Left ventricle myocardium superior (tissue), 1 donor: ENCODE measurements around the gene CYLD. TPM values are rescaled to one million over a fixed set of nuclear protein-coding genes. Genes with fewer than 3 reads are reported as not detected.

ENCODE experiments used
- ATAC-seq: fragments of 200-7000 bp; cut with Tn5 transposase; one replicate; pipeline ENCODE4 v1.9.1; 2020; ENCODE audit warnings: mild to moderate bottlenecking, moderate library complexity
- DNase-seq: peaks from one replicate; pipeline ENCODE4 v3.0.0-alpha.2; 2020
- intact Hi-C: fragments of 100-400 bp; cut with micrococcal nuclease; formaldehyde crosslinking; loops from one replicate; pipeline ENCODE4 v1.11.0; 2022
- total RNA-seq: library from RNA; stranded (reverse); fragmentation: NEBNext Ultra II Directional; extraction: Animal tissue kit (Norgen Biotek cat#: 25700); gene quantifications from one replicate; pipeline ENCODE4 v1.2.1, GENCODE V29; 2021
- donor health status: DM: no; HTN: yes; CAD: no; lungs with severe emphysema.

CYLD gene
- total RNA-seq, 1 donor from 2014 or later, result 31.1 TPM

GRCh38 chr16:50808929-50809538, 67.1 kb downstream of the CYLD start:
- DNase-seq, result no peak
- no peak for ATAC-seq
- intact Hi-C loops, result no loop called here

- intact Hi-C loops, result no loop called here
- no peak for ATAC-seq
Measured at GRCh38 chr16:50809561-50809960, 67.7 kb downstream of the CYLD start.

GRCh38 chr16:50810241-50810965, 68.5 kb downstream of the CYLD start:
- intact Hi-C loops, result no loop called here
- ATAC-seq (no peak), DNase-seq (no peak)

More at GRCh38 chr16:50809561-50809960, 67.7 kb downstream of the CYLD start:
- DNase-seq, result no peak

- intact Hi-C loops, result no loop called here
- DNase-seq, result no peak
- no peak for ATAC-seq
Measured at GRCh38 chr16:50812046-50812445, 70.2 kb downstream of the CYLD start.

GRCh38 chr16:50812876-50813466, 71.1 kb downstream of the CYLD start:
- DNase-seq, result no peak
- ATAC-seq, result no peak
- intact Hi-C loops, result no loop called here

GRCh38 chr16:50814052-50814451, 72.2 kb downstream of the CYLD start:
- ATAC-seq, result no peak
- intact Hi-C loops, result no loop called here
- DNase-seq, result no peak

GRCh38 chr16:50814541-50814940, 72.7 kb downstream of the CYLD start:
- ATAC-seq (no peak), DNase-seq (no peak)
- intact Hi-C loops, result no loop called here

- no peak for DNase-seq
- intact Hi-C loops, result no loop called here
- no peak for ATAC-seq
Measured at GRCh38 chr16:50815382-50815781, 73.5 kb downstream of the CYLD start.

GRCh38 chr16:50816901-50817555, 75.1 kb downstream of the CYLD start:
- ATAC-seq, result no peak
- intact Hi-C loops, result no loop called here
- DNase-seq, result no peak

GRCh38 chr16:50818380-50818779, 76.5 kb downstream of the CYLD start:
- intact Hi-C loops, result no loop called here
- ATAC-seq, result no peak

GRCh38 chr16:50819706-50820105, 77.8 kb downstream of the CYLD start:
- ATAC-seq (no peak), DNase-seq (no peak)
- intact Hi-C loops, result no loop called here

More at GRCh38 chr16:50818380-50818779, 76.5 kb downstream of the CYLD start:
- DNase-seq, result no peak

GRCh38 chr16:50820225-50820624, 78.3 kb downstream of the CYLD start:
- intact Hi-C loops, result no loop called here
- DNase-seq, result no peak
- no peak for ATAC-seq

GRCh38 chr16:50821586-50821985, 79.7 kb downstream of the CYLD start:
- intact Hi-C loops, result no loop called here
- DNase-seq (no peak), ATAC-seq (no peak)

- no peak for DNase-seq
Measured at GRCh38 chr16:50822671-50823070, 80.8 kb downstream of the CYLD start.

GRCh38 chr16:50826797-50827316, 85.0 kb downstream of the CYLD start:
- intact Hi-C loops, result no loop called here
- ATAC-seq, result no peak
- DNase-seq, result no peak

More at GRCh38 chr16:50822671-50823070, 80.8 kb downstream of the CYLD start:
- ATAC-seq, result no peak
- intact Hi-C loops, result no loop called here

- intact Hi-C loops, result no loop called here
- DNase-seq (no peak), ATAC-seq (no peak)
Measured at GRCh38 chr16:50828164-50828702, 86.3 kb downstream of the CYLD start.

GRCh38 chr16:50830698-50831097, 88.8 kb downstream of the CYLD start:
- DNase-seq (no peak), ATAC-seq (no peak)
- intact Hi-C loops, result no loop called here

GRCh38 chr16:50831751-50832150, 89.9 kb downstream of the CYLD start:
- DNase-seq, result no peak
- intact Hi-C loops, result no loop called here
- no peak for ATAC-seq

- DNase-seq, result no peak
- no peak for ATAC-seq
- intact Hi-C loops, result no loop called here
Measured at GRCh38 chr16:50833929-50834328, 92.0 kb downstream of the CYLD start.

GRCh38 chr16:50834701-50835100, 92.8 kb downstream of the CYLD start:
- intact Hi-C loops, result no loop called here
- ATAC-seq (no peak), DNase-seq (no peak)
